ENCODE measurements around the gene SCARB1. TPM values are rescaled to one million over a fixed set of nuclear protein-coding genes. Genes with fewer than 3 reads are reported as not detected.

Gene SCARB1
- total RNA-seq, 2 experiments from 2014 or later, result 36.2 to 38.1 TPM

DNA sequence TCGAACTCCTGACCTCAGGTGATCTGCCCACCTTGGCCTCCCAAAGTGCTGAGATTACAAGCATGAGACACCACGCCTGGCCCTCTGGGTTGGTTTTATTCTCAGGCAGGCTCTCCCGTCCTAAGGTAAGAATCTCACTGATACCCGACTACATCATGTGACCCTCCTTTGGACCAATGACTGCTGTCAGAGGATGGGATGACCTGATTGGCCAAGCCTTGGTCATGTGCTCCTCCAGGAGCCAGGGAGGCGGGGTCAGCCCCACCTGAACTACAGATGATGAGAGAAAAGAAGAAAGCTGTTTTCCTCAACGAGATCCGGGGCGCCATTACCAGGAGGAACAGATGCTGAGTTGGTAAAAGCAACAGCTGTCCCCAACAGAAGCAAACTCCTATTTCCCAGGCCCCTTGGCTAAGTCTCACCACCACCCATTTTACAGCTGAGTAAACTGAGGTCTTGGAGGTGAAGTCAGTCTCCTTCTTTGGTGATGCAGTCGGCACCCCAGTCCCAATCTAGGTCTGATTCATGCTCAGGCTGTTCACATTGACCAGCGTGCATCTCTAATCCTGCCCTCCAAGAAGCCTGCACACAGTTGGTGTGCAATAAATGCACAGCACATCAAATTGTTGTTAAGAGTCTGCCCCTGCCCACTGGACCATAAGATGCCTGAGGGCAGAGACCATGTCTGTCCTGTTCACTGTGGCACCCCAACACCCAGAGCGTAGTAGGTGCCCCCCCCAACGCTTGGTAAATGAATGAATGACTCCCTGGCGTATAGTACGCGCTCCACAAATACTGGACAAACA is 118.8 kb downstream of the SCARB1 start:
- Mint-ChIP-seq H3K4me1 (ENCODE audit: low read depth) (peaks cover 27% of the 10 kb centered on the region), H3K9me3 (no peaks in the 10 kb centered on the region), H3K36me3 (ENCODE audit: low read depth) (no peaks in the 10 kb centered on the region), H3K27me3 (peaks cover 5% of the 10 kb centered on the region), H3K27ac (no peak overlapping the region), H3K4me3 (no peak overlapping the region)
- DNase-seq, result peak; percentile 32
- TF ChIP-seq, protein P1, sequence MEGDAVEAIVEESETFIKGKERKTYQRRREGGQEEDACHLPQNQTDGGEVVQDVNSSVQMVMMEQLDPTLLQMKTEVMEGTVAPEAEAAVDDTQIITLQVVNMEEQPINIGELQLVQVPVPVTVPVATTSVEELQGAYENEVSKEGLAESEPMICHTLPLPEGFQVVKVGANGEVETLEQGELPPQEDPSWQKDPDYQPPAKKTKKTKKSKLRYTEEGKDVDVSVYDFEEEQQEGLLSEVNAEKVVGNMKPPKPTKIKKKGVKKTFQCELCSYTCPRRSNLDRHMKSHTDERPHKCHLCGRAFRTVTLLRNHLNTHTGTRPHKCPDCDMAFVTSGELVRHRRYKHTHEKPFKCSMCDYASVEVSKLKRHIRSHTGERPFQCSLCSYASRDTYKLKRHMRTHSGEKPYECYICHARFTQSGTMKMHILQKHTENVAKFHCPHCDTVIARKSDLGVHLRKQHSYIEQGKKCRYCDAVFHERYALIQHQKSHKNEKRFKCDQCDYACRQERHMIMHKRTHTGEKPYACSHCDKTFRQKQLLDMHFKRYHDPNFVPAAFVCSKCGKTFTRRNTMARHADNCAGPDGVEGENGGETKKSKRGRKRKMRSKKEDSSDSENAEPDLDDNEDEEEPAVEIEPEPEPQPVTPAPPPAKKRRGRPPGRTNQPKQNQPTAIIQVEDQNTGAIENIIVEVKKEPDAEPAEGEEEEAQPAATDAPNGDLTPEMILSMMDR (IDR thresholded peaks at IDR 0.05), result no peak
- intact Hi-C loops (cut with micrococcal nuclease), result no loop called here
- ChIA-PET POLR2A (no interaction called here), CTCF (no interaction called here)
- peak; percentile 35 for ATAC-seq

DNA sequence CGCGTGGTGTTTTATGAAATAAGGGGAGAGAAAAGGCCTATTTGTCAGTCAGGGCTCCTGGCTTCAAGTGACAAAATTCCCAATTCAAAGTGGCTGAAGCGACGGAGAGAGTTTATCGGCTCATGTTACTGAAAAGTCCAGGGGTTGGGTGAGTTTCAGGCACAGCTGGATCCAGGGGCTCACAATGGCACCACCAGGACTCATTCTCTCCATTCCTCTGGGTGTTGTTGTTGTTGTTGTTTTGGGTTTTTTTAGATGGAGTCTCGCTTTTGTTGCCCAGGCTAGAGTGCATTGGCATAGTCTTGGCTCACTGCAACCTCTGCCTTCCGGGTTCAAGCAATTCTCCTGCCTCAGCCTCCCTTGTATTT is 119.4 kb downstream of the SCARB1 start:
- TF ChIP-seq, protein P1 (IDR thresholded peaks at IDR 0.05), result no peak
- intact Hi-C loops (cut with micrococcal nuclease), result no loop called here
- H3K27ac Mint-ChIP-seq, result no peak overlapping the region
- no peak overlapping the region for H3K4me3 Mint-ChIP-seq
- H3K27me3 Mint-ChIP-seq, result peaks cover 4% of the 10 kb centered on the region
- H3K9me3 Mint-ChIP-seq, result no peaks in the 10 kb centered on the region
- no peaks in the 10 kb centered on the region for H3K36me3 Mint-ChIP-seq (ENCODE audit: low read depth)
- POLR2A ChIA-PET, result no interaction called here
- H3K4me1 Mint-ChIP-seq (ENCODE audit: low read depth), result peaks cover 31% of the 10 kb centered on the region
- ATAC-seq (no peak), DNase-seq (no peak)
- CTCF ChIA-PET, result no interaction called here

DNA sequence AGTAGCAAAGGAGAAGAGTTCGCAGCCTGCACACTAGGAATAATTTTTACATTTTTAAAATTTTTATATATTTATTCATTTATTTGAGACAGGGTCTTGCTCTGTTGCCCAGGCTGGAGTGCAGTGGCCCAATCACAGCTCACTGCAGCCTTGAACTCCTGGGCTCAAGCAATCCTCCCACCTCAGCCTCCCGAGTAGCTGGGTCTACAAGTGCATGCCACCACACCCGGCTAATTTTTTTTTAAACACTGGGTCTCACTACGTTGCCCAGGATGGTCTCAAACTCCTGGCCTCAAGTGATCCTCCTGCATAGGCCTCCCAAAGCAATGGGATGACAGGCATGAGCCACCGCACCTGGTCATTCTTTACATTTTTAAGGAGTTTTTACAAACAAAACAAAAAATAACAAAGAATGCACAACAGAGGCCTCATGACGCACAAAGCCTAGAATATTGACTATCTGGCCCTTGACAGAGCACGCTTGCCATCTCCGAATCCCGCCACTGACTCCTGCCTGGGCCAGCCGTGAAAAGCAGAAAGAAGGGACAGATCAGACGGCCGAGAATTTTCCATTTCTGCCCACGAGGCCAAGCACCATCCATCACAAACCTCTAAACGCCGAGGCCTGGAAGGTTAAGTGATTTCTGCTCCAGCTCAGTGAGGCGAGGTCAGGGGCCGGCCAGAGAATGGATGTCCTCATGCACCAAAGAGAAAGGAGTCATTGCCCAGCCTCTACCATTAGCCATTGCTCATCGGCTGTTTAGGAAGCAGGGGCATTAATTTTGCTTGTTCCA is 120.0 kb downstream of the SCARB1 start:
- no peak for DNase-seq
- Mint-ChIP-seq H3K27ac (no peak overlapping the region), H3K4me1 (ENCODE audit: low read depth) (peaks cover 34% of the 10 kb centered on the region), H3K9me3 (no peaks in the 10 kb centered on the region), H3K27me3 (peaks cover 4% of the 10 kb centered on the region), H3K36me3 (ENCODE audit: low read depth) (no peaks in the 10 kb centered on the region), H3K4me3 (no peak overlapping the region)
- ChIA-PET POLR2A (no interaction called here), CTCF (no interaction called here)
- TF ChIP-seq, protein P1 (IDR thresholded peaks at IDR 0.05), result no peak
- no peak for ATAC-seq
- intact Hi-C loops (cut with micrococcal nuclease), result no loop called here

DNA sequence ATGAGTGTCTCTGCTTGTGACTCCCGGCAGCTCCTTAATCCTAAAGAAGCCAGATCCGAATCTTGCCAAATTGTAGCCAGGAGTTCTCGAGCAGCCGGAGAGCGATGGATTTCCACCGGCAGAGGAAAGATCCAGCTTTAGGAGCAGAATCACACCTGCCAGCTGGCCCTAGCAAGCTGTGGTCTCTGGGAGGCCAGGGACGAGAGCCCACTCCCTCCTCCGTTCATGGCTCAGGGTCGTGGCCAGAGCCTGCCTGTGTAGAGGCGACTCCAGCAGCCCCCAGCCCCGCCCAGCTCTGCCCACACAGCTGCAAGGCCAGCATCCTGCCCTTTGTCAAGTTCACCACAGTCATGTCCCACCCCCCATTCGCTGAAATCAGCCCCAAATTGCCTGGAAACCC is 121.0 kb downstream of the SCARB1 start:
- DNase-seq (no peak), ATAC-seq (no peak)
- Mint-ChIP-seq H3K36me3 (ENCODE audit: low read depth) (no peaks in the 10 kb centered on the region), H3K4me1 (ENCODE audit: low read depth) (peaks cover 37% of the 10 kb centered on the region), H3K9me3 (no peaks in the 10 kb centered on the region), H3K27me3 (peaks cover 4% of the 10 kb centered on the region), H3K4me3 (no peak overlapping the region), H3K27ac (no peak overlapping the region)
- ChIA-PET CTCF (no interaction called here), POLR2A (interaction anchor here (1.2 kb wide), 1 partner anchor 19 kb away, joined by 3 read pairs; no protein-coding TSS in a partner anchor)
- intact Hi-C loops (cut with micrococcal nuclease), result no loop called here
- TF ChIP-seq, protein P1 (IDR thresholded peaks at IDR 0.05), result no peak

DNA sequence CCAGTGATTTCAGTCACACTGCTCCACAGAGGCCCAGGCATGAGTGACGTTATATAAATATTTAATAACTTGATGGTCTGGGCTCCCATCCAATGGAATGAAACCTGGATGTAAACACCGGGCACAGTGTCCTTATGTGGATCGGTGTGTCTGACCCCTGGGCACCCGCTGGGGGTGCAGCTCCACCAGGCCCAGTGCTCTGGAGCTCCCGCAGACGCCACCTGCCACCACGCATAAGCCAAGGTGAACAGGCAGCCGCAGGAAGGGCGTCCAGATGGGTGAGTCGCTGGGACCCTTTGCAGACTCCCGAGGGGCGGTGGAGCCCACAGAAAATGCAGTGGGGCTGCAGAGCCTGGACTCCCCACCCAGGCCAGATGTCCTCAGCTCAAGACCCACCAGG is 121.6 kb downstream of the SCARB1 start:
- H3K4me3 Mint-ChIP-seq, result no peak overlapping the region
- H3K27ac Mint-ChIP-seq, result no peak overlapping the region
- H3K9me3 Mint-ChIP-seq, result no peaks in the 10 kb centered on the region
- ATAC-seq (no peak), DNase-seq (no peak)
- TF ChIP-seq, protein P1 (IDR thresholded peaks at IDR 0.05), result no peak
- POLR2A ChIA-PET, result interaction anchor here (0.6 to 1.2 kb wide), 2 partner anchors 20 to 177 kb away, joined by 3 read pairs; no protein-coding TSS in a partner anchor
- H3K27me3 Mint-ChIP-seq, result peaks cover 4% of the 10 kb centered on the region
- peaks cover 34% of the 10 kb centered on the region for H3K4me1 Mint-ChIP-seq (ENCODE audit: low read depth)
- H3K36me3 Mint-ChIP-seq (ENCODE audit: low read depth), result no peaks in the 10 kb centered on the region
- CTCF ChIA-PET, result interaction anchor here (2.5 kb wide), 1 partner anchor 22 kb away, joined by 7 read pairs; no protein-coding TSS in a partner anchor
- intact Hi-C loops (cut with micrococcal nuclease), result no loop called here
